ENCODE data around the gene BCAS3. TPM values are rescaled to one million over a fixed set of nuclear protein-coding genes. Genes with fewer than 3 reads are reported as not detected.

Gene BCAS3
- total RNA-seq, 1 donor from 2014 or later = 30.5 TPM

- Mint-ChIP-seq H3K27me3 (ENCODE audit: low read depth) (no peaks in the 10 kb centered on the region), H3K4me3 (no peak overlapping the region), H3K36me3 (ENCODE audit: low read depth) (no peaks in the 10 kb centered on the region), H3K9me3 (no peaks in the 10 kb centered on the region), H3K27ac (ENCODE audit: unreplicated experiment) (no peak overlapping the region), H3K4me1 (peaks cover 4% of the 10 kb centered on the region)
- no peak for DNase-seq (ENCODE audit: low read depth, low spot score)
- TF ChIP-seq CTCF (conservative IDR thresholded peaks at IDR 0.05) = no peak
Observed at GRCh38 chr17:61017317-61018006, 339.8 kb downstream of the BCAS3 start.

GRCh38 chr17:61018938-61019337 lies 341.3 kb downstream of the BCAS3 start:
- Mint-ChIP-seq H3K4me1 (no peaks in the 10 kb centered on the region), H3K4me3 (no peak overlapping the region), H3K36me3 (ENCODE audit: low read depth) (no peaks in the 10 kb centered on the region), H3K27me3 (ENCODE audit: low read depth) (no peaks in the 10 kb centered on the region), H3K9me3 (no peaks in the 10 kb centered on the region), H3K27ac (ENCODE audit: unreplicated experiment) (no peak overlapping the region)
- no peak for TF ChIP-seq CTCF (conservative IDR thresholded peaks at IDR 0.05)
- DNase-seq (ENCODE audit: low read depth, low spot score) = no peak

- H3K27ac Mint-ChIP-seq (ENCODE audit: unreplicated experiment) = no peak overlapping the region
- no peak for TF ChIP-seq CTCF (conservative IDR thresholded peaks at IDR 0.05)
- no peak overlapping the region for H3K4me3 Mint-ChIP-seq
- no peak for DNase-seq (ENCODE audit: low read depth, low spot score)
- no peaks in the 10 kb centered on the region for H3K4me1 Mint-ChIP-seq
- no peaks in the 10 kb centered on the region for H3K27me3 Mint-ChIP-seq (ENCODE audit: low read depth)
- H3K36me3 Mint-ChIP-seq (ENCODE audit: low read depth) = no peaks in the 10 kb centered on the region
- no peaks in the 10 kb centered on the region for H3K9me3 Mint-ChIP-seq
Observed at GRCh38 chr17:61023996-61024395, 346.3 kb downstream of the BCAS3 start.

GRCh38 chr17:61026818-61027217 lies 349.2 kb downstream of the BCAS3 start:
- H3K4me1 Mint-ChIP-seq = no peaks in the 10 kb centered on the region
- TF ChIP-seq CTCF (conservative IDR thresholded peaks at IDR 0.05) = no peak
- H3K36me3 Mint-ChIP-seq (ENCODE audit: low read depth) = no peaks in the 10 kb centered on the region
- H3K27ac Mint-ChIP-seq (ENCODE audit: unreplicated experiment) = no peak overlapping the region
- no peak for DNase-seq (ENCODE audit: low read depth, low spot score)
- H3K9me3 Mint-ChIP-seq = no peaks in the 10 kb centered on the region
- H3K27me3 Mint-ChIP-seq (ENCODE audit: low read depth) = no peaks in the 10 kb centered on the region
- no peak overlapping the region for H3K4me3 Mint-ChIP-seq

GRCh38 chr17:61029181-61029580 lies 351.5 kb downstream of the BCAS3 start:
- no peak for DNase-seq (ENCODE audit: low read depth, low spot score)
- Mint-ChIP-seq H3K4me1 (no peaks in the 10 kb centered on the region), H3K27ac (ENCODE audit: unreplicated experiment) (no peak overlapping the region), H3K4me3 (no peak overlapping the region), H3K9me3 (no peaks in the 10 kb centered on the region), H3K36me3 (ENCODE audit: low read depth) (no peaks in the 10 kb centered on the region), H3K27me3 (ENCODE audit: low read depth) (no peaks in the 10 kb centered on the region)
- TF ChIP-seq CTCF (conservative IDR thresholded peaks at IDR 0.05) = no peak
